GM23248 (cell line): ENCODE data around the gene GFRA1. TPM values are rescaled to one million over a fixed set of nuclear protein-coding genes. Genes with fewer than 3 reads are reported as not detected.

Experiments
- DNase-seq: peaks from one replicate; pipeline ENCODE4 v3.0.0-alpha.2; 2015
- H2AFZ ChIP-seq: fragments of 200-600 bp; sonication (generic); 2 replicates; pipeline ENCODE4 v1.6.1; 2016; ENCODE audit warnings: antibody characterized with exemption
- H3F3A ChIP-seq: fragments of 200-600 bp; sonication (generic); 2 replicates; pipeline ENCODE4 v1.6.1; 2016; ENCODE audit warnings: mild to moderate bottlenecking, antibody characterized with exemption, mixed run types; ENCODE audit not compliant: insufficient read depth
- H3K27ac ChIP-seq: fragments of 200-600 bp; sonication (generic); 2 replicates; pipeline ENCODE4 v1.5.1; 2016; ENCODE audit warnings: mild to moderate bottlenecking
- H3K27me3 ChIP-seq: fragments of 200-600 bp; sonication (generic); replicated peaks from 2 replicates; pipeline ENCODE4 v1.6.1; 2016; ENCODE audit warnings: mild to moderate bottlenecking; ENCODE audit not compliant: insufficient read depth
- H3K36me3 ChIP-seq: fragments of 200-600 bp; sonication (generic); 2 replicates; pipeline ENCODE4 v1.6.1; 2016; ENCODE audit warnings: low read depth, mild to moderate bottlenecking
- H3K4me1 ChIP-seq: fragments of 200-600 bp; sonication (generic); 2 replicates; pipeline ENCODE4 v1.6.1; 2016; ENCODE audit warnings: mild to moderate bottlenecking; ENCODE audit not compliant: insufficient read depth
- H3K4me2 ChIP-seq: fragments of 200-600 bp; sonication (generic); one replicate; pipeline ENCODE4 v1.6.1; 2016; ENCODE audit warnings: mild to moderate bottlenecking; ENCODE audit not compliant: unreplicated experiment
- H3K4me3 ChIP-seq: fragments of 200-600 bp; sonication (generic); 2 replicates; pipeline ENCODE4 v1.5.1; 2016; ENCODE audit warnings: mild to moderate bottlenecking
- H3K79me2 ChIP-seq: fragments of 200-600 bp; sonication (generic); 2 replicates; pipeline ENCODE4 v1.6.1; 2016; ENCODE audit warnings: mild to moderate bottlenecking; ENCODE audit not compliant: insufficient read depth
- H3K9ac ChIP-seq: fragments of 200-600 bp; sonication (generic); 2 replicates; pipeline ENCODE4 v1.6.1; 2016; ENCODE audit warnings: mild to moderate bottlenecking
- H3K9me2 ChIP-seq: fragments of 200-600 bp; sonication (generic); 2 replicates; pipeline ENCODE4 v1.6.1; 2016; ENCODE audit warnings: mixed run types, mild to moderate bottlenecking, moderate library complexity; ENCODE audit not compliant: insufficient read depth
- H3K9me3 ChIP-seq: fragments of 200-600 bp; sonication (generic); one replicate; pipeline ENCODE4 v1.6.1; 2017; ENCODE audit warnings: low read depth
- H4K20me1 ChIP-seq: fragments of 200-600 bp; sonication (generic); 2 replicates; pipeline ENCODE4 v1.6.0; 2016; ENCODE audit not compliant: insufficient read depth
- EZH2 ChIP-seq: fragments of 200-600 bp; sonication (generic); IDR thresholded peaks from 2 replicates; pipeline ENCODE4 v1.6.1; 2018; ENCODE audit warnings: antibody characterized with exemption, mild to moderate bottlenecking; ENCODE audit not compliant: insufficient read depth, poor library complexity, severe bottlenecking
- EZH2phosphoT487 ChIP-seq: fragments of 200-600 bp; sonication (generic); IDR thresholded peaks from 2 replicates; pipeline ENCODE4 v1.6.1; 2018; ENCODE audit warnings: antibody characterized with exemption, moderate library complexity, mild to moderate bottlenecking, low read depth; ENCODE audit not compliant: insufficient read depth
- WGBS, 2 experiments: methylation state at CpG; one replicate each; pipeline ENCODE4 v1.1.6; 2015 to 2017; ENCODE audit warnings: low lambda C conversion rate in 2 of 2, low coverage in 1 of 2; ENCODE audit errors: missing lambda C conversion rate in 2 of 2; 5-methylcytosine and 5-hydroxymethylcytosine counted together
- in situ Hi-C: fragments of 300-500 bp; cut with MboI; formaldehyde crosslinking; loops from 2 replicates; pipeline ENCODE4 v1.15.0; 2020
- polyA plus RNA-seq: library from polyadenylated mRNA; unstranded; fragments of >200 nt; fragmentation: Nextera tagmentation; extraction: Ambion mirVana; gene quantifications from 2 replicates; pipeline ENCODE4 v1.2.1, GENCODE V29; 2016
- total RNA-seq: library from RNA; depleted of rRNA; stranded (reverse); fragments of >200 nt; shearing (Covaris generic); gene quantifications from 2 replicates; pipeline ENCODE4 v1.2.3, GENCODE V29; 2014

The GFRA1 gene
- total and polyA plus RNA-seq, 2 experiments from 2014 or later, result 5.0 to 5.2 TPM

DNA sequence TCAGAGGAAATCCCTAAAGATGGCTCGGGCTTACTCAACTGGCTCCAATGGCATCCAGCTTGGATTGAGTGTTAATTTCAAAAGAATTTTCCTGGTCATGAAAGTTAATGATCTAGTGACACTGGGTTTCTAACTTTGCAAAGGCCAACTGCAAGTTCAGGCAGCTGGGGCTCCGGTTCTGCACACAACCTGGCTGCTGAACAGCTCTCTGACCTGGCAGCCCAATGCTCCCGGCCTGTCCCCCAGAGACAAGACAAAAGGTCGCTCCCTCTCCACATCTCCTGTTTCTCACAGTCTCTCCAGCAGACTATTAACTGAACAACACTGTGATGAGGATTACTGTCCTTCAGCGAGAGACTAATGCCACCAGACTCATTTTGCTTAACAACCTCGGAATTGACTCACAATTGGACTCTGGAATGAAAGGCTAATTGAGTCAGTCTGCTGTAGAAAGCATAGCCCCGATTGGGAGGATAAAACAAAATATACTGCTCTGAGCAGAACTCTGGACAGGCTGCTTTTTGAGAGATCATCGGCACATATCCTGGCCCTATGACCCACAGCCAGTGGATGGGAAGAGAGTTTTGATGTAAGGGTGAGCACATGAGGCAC is 174.5 kb downstream of the GFRA1 start:
- Histone ChIP-seq H3K4me1 (peaks cover 13% of the 10 kb centered on the region), H3K9me2 (no peaks in the 10 kb centered on the region), H3F3A (0 out of 2 replicates have a peak, but pooled peaks cover 9% of the 10 kb centered on the region), H2AFZ (peak overlapping the region; percentile 16; the same call in 1 of the 2 replicates), H3K27me3 (no peaks in the 10 kb centered on the region), H3K4me2 (peak overlapping the region; percentile 48), H3K27ac (peak overlapping the region; percentile 20; the same call in 1 of the 2 replicates), H3K79me2 (no peaks in the 10 kb centered on the region), H3K4me3 (no peak overlapping the region), H3K9me3 (no peaks in the 10 kb centered on the region), H4K20me1 (no peaks in the 10 kb centered on the region), H3K36me3 (no peaks in the 10 kb centered on the region), H3K9ac (no peak overlapping the region)
- DNase-seq, result peak; percentile 58
- TF ChIP-seq EZH2 (no peak), EZH2phosphoT487 (no peak)
- in situ Hi-C loops, result no loop called here
- WGBS, 2 experiments, result 8 to 11% methylated on average over 8 of the region's 8 CpGs

DNA sequence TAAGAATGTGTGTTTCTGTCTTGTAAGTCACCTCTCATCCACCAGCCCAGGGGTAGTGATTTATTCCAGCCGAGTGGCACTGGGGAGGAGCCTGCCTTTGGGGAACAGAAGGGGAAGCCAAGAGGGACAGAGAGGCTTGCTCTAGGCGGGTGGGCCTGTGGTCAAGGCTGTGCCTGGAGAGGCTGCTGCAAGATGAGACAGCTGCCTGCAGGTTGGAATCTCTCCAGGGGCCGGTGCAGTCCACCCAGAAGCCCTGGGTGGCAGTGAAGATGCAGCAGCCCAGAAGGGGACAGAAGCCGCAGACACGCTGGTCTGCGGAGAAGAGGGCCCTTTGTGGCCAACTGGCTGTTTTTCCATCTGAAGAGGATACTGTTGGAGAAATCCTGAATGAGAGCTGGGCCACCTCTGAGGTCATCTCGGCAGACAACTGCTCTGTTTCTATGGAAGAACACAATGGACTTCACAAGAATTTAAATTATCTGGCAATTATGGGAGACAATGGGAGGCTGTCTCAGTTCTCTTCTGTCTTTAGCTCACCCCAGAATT is 175.7 kb downstream of the GFRA1 start:
- no peak overlapping the region for H3K4me2 ChIP-seq
- no peak overlapping the region for H3K9ac ChIP-seq
- no peaks in the 10 kb centered on the region for H3K36me3 ChIP-seq
- TF ChIP-seq EZH2 (no peak), EZH2phosphoT487 (no peak)
- DNase-seq, result no peak
- no peak overlapping the region for H3K27ac ChIP-seq
- no peak overlapping the region for H2AFZ ChIP-seq
- H4K20me1 ChIP-seq, result no peaks in the 10 kb centered on the region
- in situ Hi-C loops, result no loop called here
- H3F3A ChIP-seq, result 0 out of 2 replicates have a peak, but pooled peaks cover 9% of the 10 kb centered on the region
- no peaks in the 10 kb centered on the region for H3K9me3 ChIP-seq
- H3K27me3 ChIP-seq, result no peaks in the 10 kb centered on the region
- H3K4me1 ChIP-seq, result peaks cover 13% of the 10 kb centered on the region
- no peaks in the 10 kb centered on the region for H3K9me2 ChIP-seq
- H3K79me2 ChIP-seq, result no peaks in the 10 kb centered on the region
- 80 to 81% methylated on average over 7 of the region's 7 CpGs for WGBS, 2 experiments
- no peak overlapping the region for H3K4me3 ChIP-seq

DNA sequence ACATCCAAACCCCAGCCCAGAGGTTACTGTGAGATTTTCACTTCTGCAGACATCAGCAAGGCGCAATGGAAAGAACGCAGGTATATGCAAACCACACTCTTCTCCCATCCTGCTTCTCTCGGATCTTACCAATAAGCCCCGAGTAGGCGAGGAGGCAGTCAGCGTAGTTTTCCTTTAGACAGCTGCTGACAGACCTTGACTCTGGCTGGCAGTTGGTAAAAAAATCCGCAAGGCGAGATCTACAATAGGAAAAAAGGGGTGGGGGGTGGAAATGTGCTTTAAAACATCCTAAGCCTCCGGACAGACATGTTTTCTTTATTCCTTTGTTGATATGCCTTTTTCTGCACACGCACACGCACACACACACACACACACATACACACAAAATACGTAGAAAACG is 176.5 kb downstream of the GFRA1 start:
- peaks cover 13% of the 10 kb centered on the region for H3K4me1 ChIP-seq
- no peaks in the 10 kb centered on the region for H3K27me3 ChIP-seq
- H3K9ac ChIP-seq, result no peak overlapping the region
- no peaks in the 10 kb centered on the region for H3K36me3 ChIP-seq
- no peak overlapping the region for H3K4me3 ChIP-seq
- H3K9me3 ChIP-seq, result no peaks in the 10 kb centered on the region
- H3K79me2 ChIP-seq, result no peaks in the 10 kb centered on the region
- TF ChIP-seq EZH2phosphoT487 (no peak), EZH2 (no peak)
- no peaks in the 10 kb centered on the region for H4K20me1 ChIP-seq
- 0 out of 2 replicates have a peak, but pooled peaks cover 9% of the 10 kb centered on the region for H3F3A ChIP-seq
- in situ Hi-C loops, result no loop called here
- no peak overlapping the region for H3K4me2 ChIP-seq
- H3K27ac ChIP-seq, result no peak overlapping the region
- 78 to 83% methylated on average over 13 of the region's 13 CpGs for WGBS, 2 experiments
- no peak for DNase-seq
- H3K9me2 ChIP-seq, result no peaks in the 10 kb centered on the region
- no peak overlapping the region for H2AFZ ChIP-seq

DNA sequence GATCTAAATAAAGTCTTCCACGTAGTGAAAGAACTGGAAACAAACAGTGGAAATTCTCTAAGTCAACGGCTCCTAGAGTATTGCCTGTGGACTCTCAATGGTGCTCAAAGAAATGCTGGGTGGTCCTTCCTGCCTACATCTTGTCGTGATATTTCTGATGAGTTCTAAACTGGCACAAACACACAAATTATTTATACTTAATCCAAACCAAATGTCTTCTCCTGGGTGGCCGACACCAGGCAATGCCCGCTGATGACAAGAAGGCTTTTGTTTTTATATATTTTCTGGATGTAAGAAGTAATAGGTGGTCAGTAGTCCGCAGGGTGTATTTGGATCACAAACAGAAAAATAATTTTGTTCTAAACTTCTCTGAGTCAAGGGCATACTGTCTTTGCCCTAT is 178.7 kb downstream of the GFRA1 start:
- in situ Hi-C loops, result no loop called here
- Histone ChIP-seq H3K9ac (no peak overlapping the region), H4K20me1 (no peaks in the 10 kb centered on the region), H3K36me3 (no peaks in the 10 kb centered on the region), H3K9me3 (no peaks in the 10 kb centered on the region), H3K27me3 (no peaks in the 10 kb centered on the region; the same call in 1 of the 2 replicates), H3K27ac (no peak overlapping the region), H3K4me3 (no peak overlapping the region), H3K4me1 (peaks cover 11% of the 10 kb centered on the region), H3K4me2 (no peak overlapping the region), H2AFZ (no peak overlapping the region), H3K9me2 (no peaks in the 10 kb centered on the region), H3K79me2 (no peaks in the 10 kb centered on the region), H3F3A (0 out of 2 replicates have a peak, but pooled peaks cover 9% of the 10 kb centered on the region)
- DNase-seq, result no peak
- TF ChIP-seq EZH2phosphoT487 (no peak), EZH2 (no peak)
- 56 to 69% methylated on average over 6 of the region's 6 CpGs for WGBS, 2 experiments
